ENCODE measurements around the gene ANKRD11. TPM values are rescaled to one million over a fixed set of nuclear protein-coding genes. Genes with fewer than 3 reads are reported as not detected.

Gene ANKRD11
- polyA plus RNA-seq, 4 donors, result 82.9 to 111 (median 91.2) TPM

- DNase-seq (ENCODE audit: low read depth in 4 of 4, low spot score in 3 of 4), result no peak
Observed at GRCh38 chr16:89410794-89411309, 79.5 kb downstream of the ANKRD11 start.

- no peak for DNase-seq (ENCODE audit: low read depth in 4 of 4, low spot score in 3 of 4)
Observed at GRCh38 chr16:89410322-89410721, 80.0 kb downstream of the ANKRD11 start.

- no peak for DNase-seq (ENCODE audit: low read depth in 4 of 4, low spot score in 3 of 4)
Observed at GRCh38 chr16:89409161-89409711, 81.1 kb downstream of the ANKRD11 start.

- DNase-seq (ENCODE audit: low read depth in 4 of 4, low spot score in 3 of 4), result no peak
Observed at GRCh38 chr16:89408315-89408714, 82.0 kb downstream of the ANKRD11 start.

GRCh38 chr16:89407925-89408300, 82.4 kb downstream of the ANKRD11 start:
- DNase-seq (ENCODE audit: low read depth in 4 of 4, low spot score in 3 of 4), result no peak

- DNase-seq (ENCODE audit: low read depth in 4 of 4, low spot score in 3 of 4), result no peak
Observed at GRCh38 chr16:89407282-89407924, 83.0 kb downstream of the ANKRD11 start.

GRCh38 chr16:89406277-89406888, 84.0 kb downstream of the ANKRD11 start:
- no peak for DNase-seq (ENCODE audit: low read depth in 4 of 4, low spot score in 3 of 4)

- DNase-seq (ENCODE audit: low read depth in 4 of 4, low spot score in 3 of 4), result no peak
Observed at GRCh38 chr16:89404561-89404960, 85.8 kb downstream of the ANKRD11 start.

GRCh38 chr16:89402962-89403361, 87.4 kb downstream of the ANKRD11 start:
- DNase-seq (ENCODE audit: low read depth in 4 of 4, low spot score in 3 of 4), result no peak

- no peak for DNase-seq (ENCODE audit: low read depth in 4 of 4, low spot score in 3 of 4)
Observed at GRCh38 chr16:89401641-89402445, 88.5 kb downstream of the ANKRD11 start.

GRCh38 chr16:89401205-89401604, 89.2 kb downstream of the ANKRD11 start:
- DNase-seq (ENCODE audit: low read depth in 4 of 4, low spot score in 3 of 4), result no peak

- DNase-seq (ENCODE audit: low read depth in 4 of 4, low spot score in 3 of 4), result no peak
Observed at GRCh38 chr16:89400740-89401139, 89.6 kb downstream of the ANKRD11 start.

GRCh38 chr16:89398924-89399323, 91.4 kb downstream of the ANKRD11 start:
- no peak for DNase-seq (ENCODE audit: low read depth in 4 of 4, low spot score in 3 of 4)

- no peak for DNase-seq (ENCODE audit: low read depth in 4 of 4, low spot score in 3 of 4)
Observed at GRCh38 chr16:89397331-89397861, 93.0 kb downstream of the ANKRD11 start.

- DNase-seq (ENCODE audit: low read depth in 4 of 4, low spot score in 3 of 4), result no peak
Observed at GRCh38 chr16:89396156-89396555, 94.2 kb downstream of the ANKRD11 start.

GRCh38 chr16:89395150-89396142, 94.9 kb downstream of the ANKRD11 start:
- DNase-seq (ENCODE audit: low read depth in 4 of 4, low spot score in 3 of 4), result peak; percentile 63 to 86 (median 74)

GRCh38 chr16:89393738-89394406, 96.5 kb downstream of the ANKRD11 start:
- DNase-seq (ENCODE audit: low read depth in 4 of 4, low spot score in 3 of 4), result no peak

GRCh38 chr16:89392881-89393737, 97.3 kb downstream of the ANKRD11 start:
- no peak for DNase-seq (ENCODE audit: low read depth in 4 of 4, low spot score in 3 of 4)

Measured in left renal pelvis (tissue), 4 donors.